Choroid plexus epithelial cell (primary cell): ENCODE results near the gene CCDC141.
"Not testable (repeated sequence)": the region's sequence is repeated elsewhere in the genome, so short reads cannot be mapped to it uniquely, and the experiment has no call there.

Experiments used
- DNase-seq: peaks from one replicate; pipeline ENCODE4 v3.0.0-alpha.2; 2010; ENCODE audit warnings: low read depth
- H3K4me3 ChIP-seq: 2 replicates; pipeline ENCODE4 v1.5.1; 2011; ENCODE audit warnings: low read depth, mild to moderate bottlenecking, control low read depth, low read length, moderate library complexity
- CTCF ChIP-seq: conservative IDR thresholded peaks from 2 replicates; pipeline ENCODE4 v1.5.1; 2011; ENCODE audit warnings: low read depth, mild to moderate bottlenecking, control low read depth, inconsistent platforms, low read length, moderate library complexity

CCDC141 gene

DNA sequence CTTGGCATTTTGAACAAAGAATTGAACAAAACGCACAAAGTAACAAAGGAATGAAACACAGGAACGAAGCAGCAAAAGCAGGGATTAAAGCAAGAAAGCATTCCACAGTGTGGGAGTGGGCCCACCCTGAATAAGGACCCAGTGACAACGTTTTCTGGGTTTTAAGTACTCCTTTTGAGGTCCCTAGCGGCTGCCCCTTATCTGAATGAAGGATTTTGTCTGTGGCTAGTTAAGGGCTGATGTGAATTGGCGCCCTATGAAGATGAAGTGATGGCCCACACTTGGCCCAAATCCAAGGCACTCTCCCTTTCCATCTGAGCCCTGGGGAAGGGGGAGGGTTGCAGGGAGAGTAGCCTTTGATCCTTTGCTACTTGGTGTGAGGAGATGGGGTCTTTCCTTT lies 7.8 kb upstream of the CCDC141 start:
- TF ChIP-seq CTCF, result no peak
- no peak for DNase-seq
- H3K4me3 ChIP-seq, result no peak overlapping the region

DNA sequence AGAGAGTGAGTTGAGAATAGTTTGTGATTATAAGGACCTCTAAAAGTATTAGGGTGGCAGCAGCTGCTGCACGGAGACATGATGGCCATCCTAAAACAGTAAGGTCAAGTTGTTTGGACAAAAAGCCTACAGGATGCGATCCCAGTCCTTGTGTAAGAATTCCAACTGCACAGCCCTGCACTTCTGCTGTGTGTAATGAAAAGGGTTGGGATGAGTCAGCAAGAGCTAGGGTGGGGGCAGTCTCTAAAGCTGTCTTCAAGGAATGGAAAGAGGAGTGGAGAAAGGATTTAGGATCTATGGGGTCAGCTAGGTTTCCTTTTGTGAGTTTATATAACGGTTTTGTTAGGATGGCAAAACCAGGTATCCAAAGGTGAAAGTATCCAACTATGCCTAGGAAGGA lies 3.6 kb upstream of the CCDC141 start:
- DNase-seq, H3K4me3 ChIP-seq: not testable (repeated sequence)

GRCh38 chr2:179051250-179051649 lies 1.3 kb upstream of the CCDC141 start:
- no peak for TF ChIP-seq CTCF
- H3K4me3 ChIP-seq, result no peak overlapping the region

DNA sequence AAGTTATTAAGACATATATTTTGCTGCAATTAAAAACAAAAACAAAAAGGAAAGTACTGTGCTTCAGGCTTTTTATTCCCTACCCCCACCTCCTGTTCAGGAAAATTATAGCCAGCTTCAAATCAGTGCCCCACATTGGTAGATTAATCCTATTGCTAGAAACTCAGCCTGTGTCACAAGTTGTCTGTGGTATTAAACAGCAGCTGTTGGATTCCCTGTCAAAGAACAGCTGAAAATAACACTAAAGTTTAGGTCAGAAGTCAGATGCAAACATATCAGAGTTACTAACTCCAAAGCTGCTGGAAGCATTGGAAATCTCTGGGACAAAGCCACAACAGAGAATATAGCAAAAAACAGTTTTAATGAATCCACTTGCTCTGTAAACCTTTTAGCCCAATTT lies 818 bp upstream of the CCDC141 start:
- no peak for TF ChIP-seq CTCF
- H3K4me3 ChIP-seq, result no peak overlapping the region

More at GRCh38 chr2:179051250-179051649, 1.3 kb upstream of the CCDC141 start:
- no peak for DNase-seq

DNA sequence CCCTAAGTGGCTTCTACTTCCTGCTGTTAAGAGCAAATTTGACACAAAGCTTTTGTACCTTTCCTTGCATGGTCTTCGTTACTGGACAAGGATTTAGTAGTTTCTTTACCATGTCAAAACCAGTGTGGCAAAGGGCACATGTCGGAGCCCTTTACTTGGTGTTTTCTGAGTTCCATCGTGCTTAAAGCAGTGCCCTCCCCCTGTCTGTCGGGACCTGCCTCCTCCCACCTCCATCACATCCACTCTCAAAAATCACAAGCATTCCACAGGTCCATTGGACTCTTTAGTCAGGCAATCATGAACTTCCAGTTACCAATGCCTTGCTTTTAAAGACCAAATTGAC lies 763 bp downstream of the CCDC141 start:
- TF ChIP-seq CTCF, result no peak
- no peak for DNase-seq
- no peak overlapping the region for H3K4me3 ChIP-seq

More for the DNA sequence above, 818 bp upstream of the CCDC141 start:
- no peak for DNase-seq

GRCh38 chr2:179048099-179048498 lies 1.8 kb downstream of the CCDC141 start:
- H3K4me3 ChIP-seq, result no peak overlapping the region
- TF ChIP-seq CTCF, result no peak
- no peak for DNase-seq

DNA sequence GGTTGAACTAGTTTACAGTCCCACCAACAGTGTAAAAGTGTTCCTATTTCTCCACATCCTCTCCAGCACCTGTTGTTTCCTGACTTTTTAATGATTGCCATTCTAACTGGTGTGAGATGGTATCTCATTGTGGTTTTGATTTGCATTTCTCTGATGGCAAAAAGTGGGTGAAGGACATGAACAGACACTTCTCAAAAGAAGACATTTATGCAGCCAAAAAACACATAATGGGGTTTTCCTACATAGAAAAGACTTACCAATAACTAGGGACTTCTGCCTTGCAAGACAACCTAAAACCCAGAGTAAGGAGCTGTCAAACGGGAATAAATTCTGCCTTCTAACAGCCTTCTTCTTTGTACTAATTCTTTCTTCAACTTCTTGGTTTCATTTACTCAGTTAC lies 4.3 kb downstream of the CCDC141 start:
- not testable (repeated sequence) for DNase-seq, H3K4me3 ChIP-seq

- H3K4me3 ChIP-seq, result no peak overlapping the region
- no peak for TF ChIP-seq CTCF
- DNase-seq, result no peak
Observed at GRCh38 chr2:179044500-179044899, 5.4 kb downstream of the CCDC141 start.
